Activated naive CD8-positive, alpha-beta T cell treated with anti-CD3 and anti-CD28 coated beads for 36 hours (primary cell): ENCODE measurements around the gene CACNA1C. TPM values are rescaled to one million over a fixed set of nuclear protein-coding genes. Genes with fewer than 3 reads are reported as not detected.

Experiments used
- DNase-seq: peaks from one replicate; pipeline ENCODE4 v3.0.0; 2021
- H3K27ac Mint-ChIP-seq: one replicate; pipeline ENCODE4 v1.8.0; 2022; ENCODE audit warnings: mild to moderate bottlenecking, moderate library complexity, mixed read lengths
- H3K27me3 Mint-ChIP-seq: one replicate; pipeline ENCODE4 v1.8.0; 2022; ENCODE audit warnings: mild to moderate bottlenecking, mixed read lengths
- H3K36me3 Mint-ChIP-seq: one replicate; pipeline ENCODE4 v1.8.0; 2021; ENCODE audit warnings: mild to moderate bottlenecking, mixed read lengths
- H3K4me1 Mint-ChIP-seq: one replicate; pipeline ENCODE4 v1.8.0; 2021; ENCODE audit warnings: mixed read lengths
- H3K4me3 Mint-ChIP-seq: one replicate; pipeline ENCODE4 v1.8.0; 2022; ENCODE audit warnings: mild to moderate bottlenecking, moderate library complexity, mixed read lengths
- H3K9me3 Mint-ChIP-seq: one replicate; pipeline ENCODE4 v1.8.0; 2022; ENCODE audit warnings: mixed read lengths
- total RNA-seq, 2 experiments: library from RNA; stranded (reverse); gene quantifications; one replicate each; pipeline ENCODE4 v1.2.3, GENCODE V29; 2021

CACNA1C gene
- total RNA-seq, 2 experiments from 2014 or later = 0.02 to 0.14 TPM

DNA sequence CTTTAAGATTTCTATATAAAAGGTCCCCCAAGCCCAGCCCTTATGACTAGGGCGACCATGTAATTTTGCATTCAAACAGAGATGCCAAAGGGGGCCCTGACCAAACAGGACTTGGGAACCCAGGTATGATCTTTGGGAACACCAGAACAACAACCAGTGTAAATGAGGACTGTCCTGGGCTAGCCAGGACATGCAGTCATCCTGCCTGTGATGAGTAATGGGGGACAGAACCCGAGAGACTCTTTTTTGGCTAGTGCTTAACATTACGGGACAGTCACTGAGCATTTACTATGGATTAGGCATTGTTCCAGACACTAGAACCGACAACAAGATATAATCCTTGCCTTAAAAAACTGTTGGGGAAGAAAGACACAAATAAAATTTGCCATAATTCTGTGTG, 337.3 kb downstream of the CACNA1C start:
- H3K9me3 Mint-ChIP-seq = no peaks in the 10 kb centered on the region
- no peak overlapping the region for H3K4me3 Mint-ChIP-seq
- no peaks in the 10 kb centered on the region for H3K4me1 Mint-ChIP-seq
- H3K27ac Mint-ChIP-seq = no peak overlapping the region
- H3K36me3 Mint-ChIP-seq = no peaks in the 10 kb centered on the region
- no peaks in the 10 kb centered on the region for H3K27me3 Mint-ChIP-seq
- no peak for DNase-seq

DNA sequence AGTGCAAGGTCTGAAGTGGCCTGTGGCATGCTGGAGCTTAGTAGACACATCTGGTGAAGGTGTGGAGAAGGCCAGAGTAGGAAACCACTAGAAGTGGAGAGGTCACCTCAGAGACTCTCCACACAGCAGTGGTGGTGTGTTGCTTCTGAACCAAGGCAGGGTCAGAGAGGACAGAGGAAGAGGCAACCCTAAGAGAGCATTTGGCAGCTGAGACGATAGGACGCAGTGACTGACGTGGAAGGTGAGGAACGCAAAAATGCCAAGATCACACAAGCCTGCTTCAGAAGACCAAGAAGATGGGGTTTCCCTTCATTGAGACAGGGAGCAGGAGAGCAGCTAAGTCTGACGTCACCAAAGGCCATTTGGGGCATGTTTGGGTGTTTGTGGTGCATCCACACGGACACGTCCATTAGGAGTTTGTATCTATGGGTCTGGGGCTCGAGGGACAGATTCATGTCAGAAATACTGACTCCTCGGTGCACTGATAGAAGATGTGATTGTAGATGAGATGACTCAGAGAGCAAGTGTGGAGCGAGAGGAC, 338.1 kb downstream of the CACNA1C start:
- Mint-ChIP-seq H3K27ac (no peak overlapping the region), H3K36me3 (no peaks in the 10 kb centered on the region), H3K9me3 (no peaks in the 10 kb centered on the region), H3K4me1 (no peaks in the 10 kb centered on the region), H3K27me3 (no peaks in the 10 kb centered on the region), H3K4me3 (no peak overlapping the region)
- DNase-seq = no peak

GRCh38 chr12:2391740-2392331, 339.0 kb downstream of the CACNA1C start:
- Mint-ChIP-seq H3K27me3 (no peaks in the 10 kb centered on the region), H3K36me3 (no peaks in the 10 kb centered on the region), H3K4me1 (no peaks in the 10 kb centered on the region), H3K4me3 (no peak overlapping the region), H3K27ac (no peak overlapping the region), H3K9me3 (no peaks in the 10 kb centered on the region)
- no peak for DNase-seq

- DNase-seq = no peak
- no peak overlapping the region for H3K27ac Mint-ChIP-seq
- no peaks in the 10 kb centered on the region for H3K27me3 Mint-ChIP-seq
- H3K4me3 Mint-ChIP-seq = no peak overlapping the region
- H3K4me1 Mint-ChIP-seq = no peaks in the 10 kb centered on the region
- H3K9me3 Mint-ChIP-seq = no peaks in the 10 kb centered on the region
- no peaks in the 10 kb centered on the region for H3K36me3 Mint-ChIP-seq
Observed at GRCh38 chr12:2393016-2393415, 340.2 kb downstream of the CACNA1C start.

DNA sequence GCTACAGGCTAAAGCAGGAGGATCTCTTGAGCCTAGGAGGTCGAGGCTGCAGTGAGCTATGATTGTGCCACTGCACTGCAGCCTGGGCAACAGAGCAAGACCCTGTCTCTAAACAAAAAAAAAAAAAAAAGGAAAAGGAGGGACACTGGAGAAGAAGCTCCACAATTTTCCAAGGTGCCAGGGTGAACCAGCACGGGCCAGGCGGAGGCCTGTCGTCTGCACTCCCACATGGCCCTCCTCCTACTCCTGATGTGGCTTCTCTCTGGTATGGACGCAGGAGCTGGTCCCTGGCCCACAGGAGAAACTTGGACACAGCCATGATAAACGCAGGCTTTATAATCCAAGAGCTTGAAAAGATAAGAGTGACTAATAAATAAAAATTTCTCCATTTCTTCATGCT, 341.2 kb downstream of the CACNA1C start:
- Mint-ChIP-seq H3K27me3 (no peaks in the 10 kb centered on the region), H3K4me1 (no peaks in the 10 kb centered on the region), H3K27ac (no peak overlapping the region), H3K36me3 (no peaks in the 10 kb centered on the region), H3K4me3 (no peak overlapping the region), H3K9me3 (no peaks in the 10 kb centered on the region)
- DNase-seq = no peak

DNA sequence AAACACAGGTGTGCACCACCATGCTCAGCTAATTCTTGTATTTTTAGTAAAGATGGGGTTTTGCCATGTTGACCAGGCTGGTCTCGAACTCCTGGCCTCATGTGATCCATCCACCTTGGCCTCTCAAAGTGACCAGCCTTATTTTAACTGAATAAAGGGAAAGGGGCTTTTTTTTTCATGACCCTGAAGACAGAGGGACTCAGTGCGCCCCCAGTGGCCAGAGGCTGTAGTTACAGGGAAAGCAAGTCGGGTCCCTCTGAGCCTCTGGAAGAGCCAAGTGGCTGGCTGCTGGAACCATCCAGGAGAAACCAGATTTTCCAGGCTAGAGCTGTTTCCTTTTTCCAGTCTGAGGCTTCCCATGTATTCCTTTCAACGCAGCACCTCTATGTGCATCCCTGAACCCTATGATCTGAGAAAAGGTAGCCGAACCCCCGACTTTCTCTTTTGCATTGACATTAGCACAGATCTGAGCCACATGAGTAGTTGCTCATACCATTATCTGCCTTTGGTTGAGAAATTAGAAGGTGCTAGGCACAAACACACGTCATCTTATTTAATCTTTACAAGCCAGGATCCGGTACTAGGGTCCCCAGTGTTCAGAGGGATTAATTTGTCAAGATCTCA, 342.7 kb downstream of the CACNA1C start:
- peak; percentile 30 for DNase-seq
- no peaks in the 10 kb centered on the region for H3K4me1 Mint-ChIP-seq
- H3K27me3 Mint-ChIP-seq = no peaks in the 10 kb centered on the region
- no peaks in the 10 kb centered on the region for H3K36me3 Mint-ChIP-seq
- H3K27ac Mint-ChIP-seq = no peak overlapping the region
- H3K9me3 Mint-ChIP-seq = no peaks in the 10 kb centered on the region
- H3K4me3 Mint-ChIP-seq = no peak overlapping the region

DNA sequence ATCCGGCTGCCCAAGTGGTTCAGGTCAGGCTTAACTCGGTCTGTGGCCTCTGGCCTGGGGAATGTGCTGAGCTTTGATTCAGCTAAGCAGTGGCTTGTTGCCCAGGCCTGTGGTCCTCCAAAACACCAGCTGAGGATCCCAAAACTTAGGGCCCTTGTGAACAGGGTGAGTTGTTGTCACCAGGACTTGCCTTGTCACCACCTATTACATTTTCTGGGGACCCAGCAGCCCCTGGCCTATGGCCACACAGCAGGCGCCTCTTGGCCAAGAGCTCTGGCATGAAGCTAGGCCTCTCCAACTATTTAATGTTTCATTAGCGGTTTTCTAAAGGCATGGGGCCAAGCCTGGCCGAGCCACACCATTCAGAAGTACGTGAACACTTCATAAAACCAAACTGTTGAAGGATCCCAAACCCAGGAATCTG, 343.7 kb downstream of the CACNA1C start:
- no peak overlapping the region for H3K4me3 Mint-ChIP-seq
- H3K27me3 Mint-ChIP-seq = no peaks in the 10 kb centered on the region
- H3K27ac Mint-ChIP-seq = no peak overlapping the region
- DNase-seq = no peak
- H3K36me3 Mint-ChIP-seq = no peaks in the 10 kb centered on the region
- no peaks in the 10 kb centered on the region for H3K4me1 Mint-ChIP-seq
- H3K9me3 Mint-ChIP-seq = no peaks in the 10 kb centered on the region

DNA sequence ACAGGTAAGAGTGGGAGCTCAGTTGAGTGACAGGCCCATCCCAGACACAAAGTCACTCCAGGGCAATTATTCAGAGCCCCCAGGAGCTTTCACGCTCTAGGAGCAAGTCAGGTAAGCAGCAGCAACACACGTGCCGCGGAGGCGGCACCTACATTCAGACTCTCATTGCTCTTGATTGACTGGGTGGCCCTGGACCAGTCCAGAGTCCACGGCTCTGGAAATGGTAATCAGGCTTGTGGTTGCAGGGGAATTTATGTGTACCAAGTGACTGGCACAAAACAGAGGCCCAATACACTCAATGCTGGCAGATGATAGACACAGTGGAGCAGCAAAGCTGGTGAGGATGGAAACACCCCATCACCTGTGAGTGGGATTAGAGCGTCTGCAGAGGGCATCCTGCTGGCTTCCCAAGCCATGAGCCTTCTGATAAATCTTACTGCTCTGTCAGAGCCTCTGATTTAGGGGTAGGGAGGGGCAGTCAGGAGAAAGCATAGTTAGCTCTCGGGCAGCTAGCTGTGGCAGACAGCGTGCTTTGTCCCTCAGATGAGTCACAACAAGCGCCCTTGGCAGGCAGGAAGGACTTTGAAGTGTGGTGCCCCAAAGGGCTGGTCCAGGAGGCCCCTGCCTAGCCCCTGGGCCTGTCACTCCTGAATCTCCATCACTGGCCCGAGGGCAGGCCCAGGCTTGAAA, 344.7 kb downstream of the CACNA1C start:
- no peak overlapping the region for H3K27ac Mint-ChIP-seq
- H3K4me1 Mint-ChIP-seq = no peaks in the 10 kb centered on the region
- H3K27me3 Mint-ChIP-seq = no peaks in the 10 kb centered on the region
- H3K4me3 Mint-ChIP-seq = no peak overlapping the region
- DNase-seq = no peak
- H3K36me3 Mint-ChIP-seq = no peaks in the 10 kb centered on the region
- no peaks in the 10 kb centered on the region for H3K9me3 Mint-ChIP-seq

DNA sequence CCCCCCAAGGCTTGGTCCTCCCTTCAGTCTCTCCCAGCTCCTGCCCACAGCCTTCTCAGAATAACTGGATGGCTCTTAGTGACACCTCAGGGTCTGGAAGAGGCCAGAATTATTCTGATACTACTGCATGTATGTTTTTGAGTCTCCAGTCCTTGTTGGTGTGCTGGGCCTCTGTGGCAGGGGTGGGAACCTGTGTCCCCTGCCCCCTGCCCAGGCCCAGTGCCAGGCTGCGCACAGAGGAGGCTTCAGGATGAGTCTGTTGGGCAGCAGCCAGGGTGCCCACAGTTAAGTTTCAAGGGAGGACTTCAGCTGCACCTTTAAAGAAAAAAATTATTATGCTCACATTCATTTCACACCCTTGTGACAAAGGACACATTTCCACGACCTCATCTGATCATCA, 348.3 kb downstream of the CACNA1C start:
- H3K9me3 Mint-ChIP-seq = no peaks in the 10 kb centered on the region

GRCh38 chr12:2402073-2402579, 349.3 kb downstream of the CACNA1C start:
- Mint-ChIP-seq H3K36me3 (no peaks in the 10 kb centered on the region), H3K9me3 (no peaks in the 10 kb centered on the region), H3K27me3 (no peaks in the 10 kb centered on the region), H3K27ac (no peak overlapping the region), H3K4me1 (peaks cover 2% of the 10 kb centered on the region), H3K4me3 (no peak overlapping the region)
- DNase-seq = no peak

More for the DNA sequence above, 348.3 kb downstream of the CACNA1C start:
- no peak overlapping the region for H3K27ac Mint-ChIP-seq
- no peaks in the 10 kb centered on the region for H3K36me3 Mint-ChIP-seq
- no peaks in the 10 kb centered on the region for H3K27me3 Mint-ChIP-seq
- H3K4me1 Mint-ChIP-seq = peaks cover 2% of the 10 kb centered on the region
- no peak for DNase-seq
- no peak overlapping the region for H3K4me3 Mint-ChIP-seq

GRCh38 chr12:2403221-2403976, 350.6 kb downstream of the CACNA1C start:
- no peaks in the 10 kb centered on the region for H3K9me3 Mint-ChIP-seq
- H3K36me3 Mint-ChIP-seq = no peaks in the 10 kb centered on the region
- H3K4me3 Mint-ChIP-seq = no peak overlapping the region
- peak; percentile 5 for DNase-seq
- no peak overlapping the region for H3K27ac Mint-ChIP-seq
- no peaks in the 10 kb centered on the region for H3K27me3 Mint-ChIP-seq
- H3K4me1 Mint-ChIP-seq = peaks cover 2% of the 10 kb centered on the region

DNA sequence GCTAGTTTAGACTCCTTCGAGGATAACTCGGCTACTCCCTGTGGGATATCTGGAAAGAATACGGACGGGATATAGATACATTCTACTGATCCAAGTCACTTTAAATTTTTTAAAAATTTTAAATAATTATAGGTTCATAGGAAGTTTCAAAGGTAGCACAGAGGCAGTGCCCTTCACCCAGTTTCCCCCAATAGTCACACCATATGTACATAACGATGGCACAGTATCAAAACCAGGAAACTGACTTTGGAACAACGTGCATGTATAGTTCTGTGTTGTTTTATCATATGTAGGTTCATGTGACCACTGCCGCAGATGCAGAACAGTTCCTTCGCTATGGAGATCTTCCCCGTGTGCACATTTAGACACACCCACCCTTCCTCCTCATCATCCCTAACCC, 352.3 kb downstream of the CACNA1C start:
- DNase-seq = no peak
- no peaks in the 10 kb centered on the region for H3K27me3 Mint-ChIP-seq
- peaks cover 2% of the 10 kb centered on the region for H3K4me1 Mint-ChIP-seq
- no peaks in the 10 kb centered on the region for H3K36me3 Mint-ChIP-seq
- H3K9me3 Mint-ChIP-seq = no peaks in the 10 kb centered on the region
- no peak overlapping the region for H3K27ac Mint-ChIP-seq
- no peak overlapping the region for H3K4me3 Mint-ChIP-seq

DNA sequence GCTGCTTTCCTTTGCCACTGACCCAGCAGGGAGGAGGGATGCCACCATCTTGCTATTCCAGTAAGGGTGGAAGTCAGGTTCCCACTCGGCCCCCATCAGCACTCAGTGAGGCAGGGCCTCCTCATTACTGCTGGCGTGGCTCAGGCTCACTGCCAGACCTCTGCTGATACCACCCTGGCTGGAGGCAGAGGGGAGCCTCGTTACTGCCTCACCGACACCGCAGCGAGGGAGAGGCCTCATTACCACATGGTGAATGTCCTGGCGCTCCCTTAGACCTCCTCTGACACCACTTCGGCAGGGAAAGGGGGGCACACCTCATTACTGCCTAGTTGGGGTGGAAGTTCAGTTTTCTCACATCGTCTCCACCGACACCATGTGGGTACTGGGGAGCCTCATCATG, 354.1 kb downstream of the CACNA1C start:
- H3K27me3 Mint-ChIP-seq = no peaks in the 10 kb centered on the region
- no peak overlapping the region for H3K27ac Mint-ChIP-seq
- DNase-seq = no peak
- no peaks in the 10 kb centered on the region for H3K36me3 Mint-ChIP-seq
- H3K9me3 Mint-ChIP-seq = no peaks in the 10 kb centered on the region
- H3K4me1 Mint-ChIP-seq = peaks cover 2% of the 10 kb centered on the region
- no peak overlapping the region for H3K4me3 Mint-ChIP-seq

DNA sequence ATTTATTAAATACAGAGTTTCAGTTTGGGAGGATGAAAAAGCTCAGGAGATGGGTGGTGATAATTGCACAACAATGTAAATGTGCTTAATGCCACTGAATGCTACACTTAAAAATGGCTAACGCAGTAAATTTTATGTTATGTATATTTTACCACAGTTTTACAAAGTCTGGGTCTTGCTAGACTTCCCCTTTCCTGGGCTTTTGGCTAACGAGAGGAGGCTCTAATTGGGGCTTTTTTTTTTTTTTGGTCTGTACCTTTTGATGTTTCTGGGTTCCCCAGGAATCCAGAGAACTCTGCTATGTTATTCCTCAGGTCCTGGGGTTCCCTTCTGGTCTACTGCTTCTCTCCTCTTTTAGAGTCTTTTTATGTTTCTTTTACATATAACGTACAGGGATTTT, 355.5 kb downstream of the CACNA1C start:
- no peaks in the 10 kb centered on the region for H3K27me3 Mint-ChIP-seq
- H3K36me3 Mint-ChIP-seq = no peaks in the 10 kb centered on the region
- H3K4me3 Mint-ChIP-seq = no peak overlapping the region
- peaks cover 2% of the 10 kb centered on the region for H3K4me1 Mint-ChIP-seq
- H3K27ac Mint-ChIP-seq = no peak overlapping the region
- DNase-seq = no peak
- H3K9me3 Mint-ChIP-seq = no peaks in the 10 kb centered on the region
